ENCODE data around the gene MAP2K5. TPM values are rescaled to one million over a fixed set of nuclear protein-coding genes. Genes with fewer than 3 reads are reported as not detected.

The MAP2K5 gene
- total RNA-seq, 1 experiment from 2014 or later, result 15.0 TPM

DNA sequence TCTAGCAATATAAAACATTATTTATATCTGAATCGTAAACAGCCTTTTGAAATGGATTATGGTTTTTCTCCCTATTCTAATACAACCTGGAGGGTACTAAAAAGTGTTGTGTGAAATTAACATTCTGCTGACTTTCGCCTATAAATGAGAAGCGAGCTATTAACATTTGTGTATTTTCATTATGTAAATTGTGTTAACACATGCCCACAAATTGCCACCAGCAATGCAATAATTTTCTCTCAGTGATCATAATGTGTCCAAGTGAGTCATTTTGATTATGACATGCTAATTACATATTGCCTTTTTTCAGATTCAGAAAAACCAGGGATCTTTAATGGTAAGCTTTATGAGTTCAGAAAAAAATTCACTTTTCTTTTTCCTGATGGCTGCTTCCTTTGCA is 205.4 kb downstream of the MAP2K5 start:
- Histone ChIP-seq H3K79me1 (ENCODE audit: insufficient read depth, low read depth, low read length, poor library complexity, severe bottlenecking) (no peaks in the 10 kb centered on the region), H2BK20ac (ENCODE audit: low read depth, low read length, poor library complexity, severe bottlenecking) (no peak overlapping the region), H2BK5ac (ENCODE audit: insufficient read length, low read length) (no peak overlapping the region), H3K27ac (ENCODE audit: insufficient read length, low read depth, low read length) (no peak overlapping the region), H2BK120ac (ENCODE audit: low read depth, low read length, poor library complexity, severe bottlenecking) (no peak overlapping the region), H4K91ac (ENCODE audit: insufficient read length, low read depth, low read length) (no peak overlapping the region), H3K23me2 (ENCODE audit: insufficient read length, low read depth, low read length, poor library complexity, severe bottlenecking) (no peaks in the 10 kb centered on the region), H4K8ac (replicated peaks; ENCODE audit: insufficient read length, low read depth, low read length) (no peak overlapping the region), H4K20me1 (ENCODE audit: control insufficient read depth, insufficient read depth, insufficient read length) (no peaks in the 10 kb centered on the region), H3T11ph (ENCODE audit: low read length) (no peak overlapping the region), H2BK12ac (ENCODE audit: insufficient read length, low read depth, low read length) (no peak overlapping the region), H3K9me3 (ENCODE audit: control insufficient read depth, low read depth, low read length) (no peaks in the 10 kb centered on the region), H3K4ac (ENCODE audit: low read depth, low read length) (no peak overlapping the region), H3K79me2 (ENCODE audit: insufficient read depth, low read length) (no peaks in the 10 kb centered on the region), H3K18ac (ENCODE audit: insufficient read length, low read depth, low read length) (no peak overlapping the region), H2AK5ac (ENCODE audit: insufficient read length, low read length) (no peak overlapping the region), H3K4me2 (ENCODE audit: insufficient read depth, insufficient read length, low read length) (no peak overlapping the region), H3K23ac (ENCODE audit: insufficient read length, low read depth, low read length) (no peak overlapping the region), H3K27me3 (ENCODE audit: insufficient read depth, low read length) (no peaks in the 10 kb centered on the region), H3K4me1 (ENCODE audit: insufficient read depth, low read length) (peaks cover 8% of the 10 kb centered on the region), H2AFZ (ENCODE audit: low read length) (no peak overlapping the region), H3K14ac (ENCODE audit: insufficient read depth, low read length) (no peak overlapping the region), H2BK15ac (ENCODE audit: low read depth, low read length) (no peak overlapping the region), H4K5ac (ENCODE audit: insufficient read length, low read depth, low read length) (no peak overlapping the region), H3K56ac (ENCODE audit: insufficient read length, low read depth, low read length) (no peak overlapping the region), H3K9ac (ENCODE audit: extremely low read depth, insufficient read length, low read length) (no peak overlapping the region)
- H3K27me3 Mint-ChIP-seq (ENCODE audit: low read depth), result no peaks in the 10 kb centered on the region
- H3K4me3 Mint-ChIP-seq, result no peak overlapping the region
- no CpG with 5 or more reads among the region's 3 CpGs for WGBS (ENCODE audit: extremely low coverage, insufficient read length, low lambda C conversion rate)
- no peak overlapping the region for H3K27ac Mint-ChIP-seq
- H3K36me3 Mint-ChIP-seq (ENCODE audit: insufficient read depth in 1 of 3, low read depth in 3 of 3), result no peaks in the 10 kb centered on the region; a peak in 2 of 7 replicates
- no peaks in the 10 kb centered on the region for H3K9me3 Mint-ChIP-seq
- peaks cover 25 to 26% of the 10 kb centered on the region in 2 experiments for H3K4me1 Mint-ChIP-seq
- no peak for DNase-seq
- TF ChIP-seq CTCF (conservative IDR thresholded peaks at IDR 0.05), result no peak
